ENCODE results near the gene ABO.

- TF ChIP-seq CTCF (IDR thresholded peaks at IDR 0.05) (no peak), EZH2 (IDR thresholded peaks at IDR 0.05; ENCODE audit: borderline replicate concordance, insufficient read depth, low read depth, low read length, poor library complexity, severe bottlenecking) (no peak)
Measured at GRCh38 chr9:133320421-133320881, 45.5 kb upstream of the ABO start.

Measured in B cell (primary cell).